GM12873 (cell line): ENCODE results near the gene CADPS.

Experiments used
- TF ChIP-seq, protein P1 (sequence below): IDR thresholded peaks from 2 replicates; pipeline ENCODE4 v1.5.1; 2012; ENCODE audit warnings: low read depth, mild to moderate bottlenecking, moderate library complexity, low read length, control low read depth; ENCODE audit not compliant: insufficient read depth; ENCODE audit errors: missing control alignments

The CADPS gene

DNA sequence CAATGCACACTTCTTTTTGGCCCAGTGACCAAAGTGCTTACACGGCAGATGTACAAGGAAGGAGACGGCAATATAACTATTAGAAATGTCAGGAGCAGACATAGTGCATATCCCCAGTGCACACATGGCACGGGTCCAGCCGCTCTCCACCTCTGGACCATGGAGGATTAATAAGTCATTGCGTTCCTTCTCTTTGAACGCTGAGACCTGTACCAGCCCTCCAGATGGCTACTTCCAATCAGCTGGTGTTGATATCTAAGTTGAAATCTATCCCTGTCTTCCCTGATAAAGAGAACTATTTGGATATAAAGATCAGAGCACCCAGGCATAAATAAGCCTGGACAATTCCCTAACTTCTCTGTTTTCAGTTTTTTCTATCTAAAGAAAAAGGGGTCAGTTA lies 212.5 kb downstream of the CADPS start:
- TF ChIP-seq, protein P1, sequence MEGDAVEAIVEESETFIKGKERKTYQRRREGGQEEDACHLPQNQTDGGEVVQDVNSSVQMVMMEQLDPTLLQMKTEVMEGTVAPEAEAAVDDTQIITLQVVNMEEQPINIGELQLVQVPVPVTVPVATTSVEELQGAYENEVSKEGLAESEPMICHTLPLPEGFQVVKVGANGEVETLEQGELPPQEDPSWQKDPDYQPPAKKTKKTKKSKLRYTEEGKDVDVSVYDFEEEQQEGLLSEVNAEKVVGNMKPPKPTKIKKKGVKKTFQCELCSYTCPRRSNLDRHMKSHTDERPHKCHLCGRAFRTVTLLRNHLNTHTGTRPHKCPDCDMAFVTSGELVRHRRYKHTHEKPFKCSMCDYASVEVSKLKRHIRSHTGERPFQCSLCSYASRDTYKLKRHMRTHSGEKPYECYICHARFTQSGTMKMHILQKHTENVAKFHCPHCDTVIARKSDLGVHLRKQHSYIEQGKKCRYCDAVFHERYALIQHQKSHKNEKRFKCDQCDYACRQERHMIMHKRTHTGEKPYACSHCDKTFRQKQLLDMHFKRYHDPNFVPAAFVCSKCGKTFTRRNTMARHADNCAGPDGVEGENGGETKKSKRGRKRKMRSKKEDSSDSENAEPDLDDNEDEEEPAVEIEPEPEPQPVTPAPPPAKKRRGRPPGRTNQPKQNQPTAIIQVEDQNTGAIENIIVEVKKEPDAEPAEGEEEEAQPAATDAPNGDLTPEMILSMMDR: no peak

DNA sequence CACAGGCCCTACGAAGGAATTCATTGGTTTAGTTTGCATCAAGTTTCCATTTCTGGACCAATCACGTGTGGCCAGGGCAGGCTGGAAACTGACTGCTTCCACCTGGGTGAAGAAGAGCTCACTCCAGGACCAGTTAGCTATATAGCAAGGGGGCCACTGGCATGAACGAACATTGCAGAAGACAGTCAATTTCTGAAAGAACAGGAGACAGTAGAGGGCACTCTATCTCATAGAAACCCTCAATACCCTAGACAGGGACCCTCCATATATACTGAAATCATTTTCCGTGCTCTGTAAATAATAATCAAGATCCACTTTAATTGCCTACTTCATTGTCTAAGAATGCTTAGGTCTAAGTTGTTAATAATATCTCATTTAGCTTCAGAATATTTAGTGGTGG lies 215.6 kb downstream of the CADPS start:
- TF ChIP-seq, protein P1: peak; percentile 8

DNA sequence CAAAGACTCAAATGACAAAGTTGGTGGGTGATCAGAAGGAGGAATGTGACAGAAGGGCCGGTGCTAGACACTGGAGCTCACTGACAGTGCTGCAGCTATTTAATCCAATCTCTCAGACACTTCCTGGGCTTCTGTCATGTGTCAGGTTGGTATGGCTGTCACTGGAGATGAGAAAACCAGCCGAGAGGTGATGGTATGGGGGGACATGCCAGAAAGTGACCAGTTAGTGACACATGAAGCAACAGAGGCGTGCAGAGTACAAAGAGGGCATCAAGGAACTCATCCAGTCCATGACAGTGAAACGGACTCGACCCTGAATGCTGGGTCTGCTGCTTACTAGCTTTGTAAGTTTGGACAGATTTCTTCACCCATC lies 219.5 kb downstream of the CADPS start:
- TF ChIP-seq, protein P1: no peak

DNA sequence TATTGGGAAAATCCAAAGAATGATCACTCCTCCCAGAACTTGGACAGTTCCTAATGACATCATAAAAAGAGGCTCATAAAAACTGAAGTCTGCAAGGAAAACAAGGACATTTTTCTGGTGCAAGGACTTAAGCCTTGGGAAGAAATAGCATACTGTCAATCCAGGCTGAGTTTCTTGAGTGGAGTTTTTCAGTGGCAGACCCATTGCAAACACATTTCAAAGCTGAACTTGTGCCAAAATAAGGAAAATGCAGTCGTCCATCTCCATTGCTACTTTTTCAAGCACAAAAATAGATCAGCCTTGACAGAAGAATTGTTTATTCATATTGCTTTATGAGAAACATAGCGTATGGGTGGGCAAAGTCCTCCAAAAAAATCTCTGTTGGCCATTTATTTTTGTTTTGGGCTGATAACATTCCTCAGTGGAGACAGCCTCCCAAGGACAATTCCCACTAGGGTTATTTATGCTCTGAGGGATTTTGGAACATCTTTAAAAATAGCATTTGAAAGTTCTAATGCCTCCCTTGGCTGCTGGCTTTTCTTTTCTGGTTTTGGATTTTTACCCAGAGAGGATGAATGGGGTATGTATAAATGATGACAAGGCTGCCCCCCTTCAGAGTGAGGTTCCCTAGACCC lies 220.0 kb downstream of the CADPS start:
- TF ChIP-seq, protein P1: no peak

DNA sequence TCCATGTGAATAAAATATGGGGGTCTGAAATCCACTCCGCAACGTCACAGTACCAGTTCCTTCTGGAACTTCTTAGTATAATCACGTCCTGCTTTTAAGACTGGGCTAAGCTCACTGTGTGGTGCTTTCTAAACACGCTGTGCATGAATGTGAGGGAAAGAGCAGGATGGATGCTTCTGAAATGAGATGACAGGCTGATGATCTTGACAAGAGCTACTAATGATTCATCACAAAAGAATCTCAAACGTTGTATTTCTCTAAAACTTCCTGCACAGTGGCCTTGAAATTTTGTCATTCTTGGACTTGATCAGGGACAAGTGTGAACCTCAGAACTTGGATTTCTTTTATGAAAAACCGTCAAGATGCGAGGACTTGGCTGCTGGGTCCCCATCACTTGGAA lies 221.4 kb downstream of the CADPS start:
- TF ChIP-seq, protein P1: no peak

DNA sequence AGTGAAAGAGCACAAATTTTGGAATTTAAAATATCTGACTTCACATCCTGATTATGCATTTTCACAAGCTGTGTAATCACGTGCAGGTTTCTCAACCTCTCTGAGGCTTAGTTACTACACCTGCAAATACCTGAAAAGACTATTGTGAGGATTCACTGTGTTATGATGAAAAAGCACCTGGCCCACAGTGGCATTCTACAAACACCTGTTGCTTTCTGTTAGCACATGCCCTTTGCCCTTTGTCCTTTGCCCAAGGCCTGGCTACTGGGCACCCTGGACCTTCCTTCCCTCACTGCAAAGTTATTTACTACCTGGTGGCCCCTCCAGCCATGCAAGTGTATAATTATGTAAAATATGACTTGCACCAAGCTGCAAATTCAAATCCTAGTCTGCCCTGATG lies 227.5 kb downstream of the CADPS start:
- TF ChIP-seq, protein P1: no peak

DNA sequence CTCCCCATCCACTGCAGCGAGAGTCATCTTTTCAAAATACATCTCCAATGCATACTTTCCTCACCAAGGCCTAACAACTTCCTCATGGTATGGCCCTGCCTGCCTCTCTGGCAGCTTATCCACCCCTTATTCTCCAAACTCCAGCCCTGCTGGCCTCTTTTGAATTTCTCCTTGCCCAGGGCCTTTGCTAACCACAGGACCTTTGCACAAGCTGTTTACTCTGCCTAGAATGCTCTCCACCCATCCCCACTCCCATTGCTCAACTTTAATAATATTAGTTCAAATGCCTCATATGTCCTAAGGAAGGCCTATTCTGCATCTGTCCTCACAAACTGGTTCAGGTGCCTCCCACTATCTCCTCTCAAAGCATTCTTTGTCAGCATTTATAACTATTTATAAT lies 230.7 kb downstream of the CADPS start:
- TF ChIP-seq, protein P1: no peak
